ENCODE measurements around the gene ALX3. TPM values are rescaled to one million over a fixed set of nuclear protein-coding genes. Genes with fewer than 3 reads are reported as not detected.

ALX3 gene
- total RNA-seq, 4 donors from 2014 or later: not detected

DNA sequence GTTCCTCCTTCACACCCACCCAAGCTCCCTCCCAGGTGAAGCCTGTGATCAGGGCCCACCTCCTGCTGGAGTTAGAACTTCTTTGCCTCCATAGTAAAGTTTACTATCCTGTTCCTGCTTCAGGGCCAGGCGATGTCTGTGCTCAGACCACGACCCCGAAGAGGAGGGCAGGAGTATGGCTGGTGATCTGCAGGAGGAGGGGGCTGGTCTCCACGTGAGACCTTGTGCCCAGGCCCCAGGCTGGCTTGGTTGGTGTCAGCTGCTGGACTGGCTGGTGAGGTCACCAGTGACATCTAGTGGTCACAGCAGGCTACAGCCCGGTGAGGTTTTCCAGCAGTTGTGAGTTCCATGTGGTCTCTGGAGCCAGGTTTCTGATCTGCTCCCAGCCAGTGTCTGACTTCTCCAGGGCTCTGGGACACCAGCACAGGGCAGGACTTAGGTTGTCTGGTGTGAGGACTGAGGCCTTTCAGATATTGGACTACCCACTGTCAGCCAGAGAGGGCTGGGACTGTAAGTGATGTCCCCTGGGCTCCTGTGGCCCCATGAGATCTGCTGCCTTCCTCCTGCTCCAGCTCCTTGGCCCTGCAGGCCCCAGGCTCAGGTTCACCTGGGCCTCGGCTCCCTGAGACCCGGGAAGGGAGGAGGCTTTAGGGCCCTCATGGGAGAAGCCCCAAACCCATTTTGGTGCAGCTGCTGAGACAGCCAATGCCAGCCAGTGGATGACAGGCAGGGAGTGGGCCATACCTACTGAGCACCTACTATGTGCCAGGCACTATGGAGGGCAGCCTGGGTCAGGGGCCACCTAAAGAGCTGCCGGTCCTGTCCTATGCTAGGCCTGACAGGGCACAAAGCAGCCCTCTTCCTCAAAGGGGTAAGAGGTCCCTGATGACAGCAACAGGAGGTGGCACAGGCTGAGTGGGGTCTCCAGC lies 35.8 kb upstream of the ALX3 start:
- Histone ChIP-seq H3K36me3 (no peaks in the 10 kb centered on the region), H3K9me3 (no peaks in the 10 kb centered on the region), H3K4me1 (no peaks in the 10 kb centered on the region), H3K27me3 (no peaks in the 10 kb centered on the region), H3K4me3 (no peak overlapping the region), H3K27ac (no peak overlapping the region)
- peak; percentile 33 to 60 for DNase-seq (ENCODE audit: low spot score in 2 of 2)
- 6 to 22% methylated on average over 2 to 6 of the region's 8 CpGs for WGBS, 2 donors
- TF ChIP-seq EP300 (IDR thresholded peaks at IDR 0.05): no peak
- TF ChIP-seq, protein P1, sequence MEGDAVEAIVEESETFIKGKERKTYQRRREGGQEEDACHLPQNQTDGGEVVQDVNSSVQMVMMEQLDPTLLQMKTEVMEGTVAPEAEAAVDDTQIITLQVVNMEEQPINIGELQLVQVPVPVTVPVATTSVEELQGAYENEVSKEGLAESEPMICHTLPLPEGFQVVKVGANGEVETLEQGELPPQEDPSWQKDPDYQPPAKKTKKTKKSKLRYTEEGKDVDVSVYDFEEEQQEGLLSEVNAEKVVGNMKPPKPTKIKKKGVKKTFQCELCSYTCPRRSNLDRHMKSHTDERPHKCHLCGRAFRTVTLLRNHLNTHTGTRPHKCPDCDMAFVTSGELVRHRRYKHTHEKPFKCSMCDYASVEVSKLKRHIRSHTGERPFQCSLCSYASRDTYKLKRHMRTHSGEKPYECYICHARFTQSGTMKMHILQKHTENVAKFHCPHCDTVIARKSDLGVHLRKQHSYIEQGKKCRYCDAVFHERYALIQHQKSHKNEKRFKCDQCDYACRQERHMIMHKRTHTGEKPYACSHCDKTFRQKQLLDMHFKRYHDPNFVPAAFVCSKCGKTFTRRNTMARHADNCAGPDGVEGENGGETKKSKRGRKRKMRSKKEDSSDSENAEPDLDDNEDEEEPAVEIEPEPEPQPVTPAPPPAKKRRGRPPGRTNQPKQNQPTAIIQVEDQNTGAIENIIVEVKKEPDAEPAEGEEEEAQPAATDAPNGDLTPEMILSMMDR (IDR thresholded peaks at IDR 0.05): peak; percentile 81 to 93 (median 88)

DNA sequence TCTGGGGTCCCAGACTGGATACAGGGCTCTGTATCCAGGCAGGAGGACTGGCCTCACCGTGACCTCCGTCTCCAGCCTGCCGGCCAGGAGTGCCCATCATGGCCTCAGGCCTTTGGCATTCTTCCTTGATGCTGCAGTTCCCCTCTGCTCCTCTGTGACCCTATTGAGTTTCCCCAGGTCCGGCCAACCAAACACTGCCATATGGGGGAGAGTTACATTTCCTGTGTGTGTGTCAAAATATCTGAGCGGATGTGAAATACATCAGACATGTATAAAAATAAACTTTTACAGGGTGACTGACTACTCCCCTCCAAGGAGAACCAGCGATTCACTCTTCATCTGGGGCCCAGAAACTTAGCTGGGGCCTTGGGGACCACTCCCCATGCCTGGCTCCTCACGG lies 31.6 kb upstream of the ALX3 start:
- Histone ChIP-seq H3K4me3 (no peak overlapping the region), H3K27ac (no peak overlapping the region), H3K9me3 (no peaks in the 10 kb centered on the region), H3K27me3 (no peaks in the 10 kb centered on the region), H3K4me1 (no peaks in the 10 kb centered on the region), H3K36me3 (no peaks in the 10 kb centered on the region)
- 49% methylated on average over 4 to 7 of the region's 7 CpGs for WGBS, 2 donors
- DNase-seq (ENCODE audit: low spot score in 2 of 2): no peak
- TF ChIP-seq, protein P1 (IDR thresholded peaks at IDR 0.05): no peak
- TF ChIP-seq EP300 (IDR thresholded peaks at IDR 0.05): no peak
- no peak for TF ChIP-seq POLR2A (IDR thresholded peaks at IDR 0.05)

DNA sequence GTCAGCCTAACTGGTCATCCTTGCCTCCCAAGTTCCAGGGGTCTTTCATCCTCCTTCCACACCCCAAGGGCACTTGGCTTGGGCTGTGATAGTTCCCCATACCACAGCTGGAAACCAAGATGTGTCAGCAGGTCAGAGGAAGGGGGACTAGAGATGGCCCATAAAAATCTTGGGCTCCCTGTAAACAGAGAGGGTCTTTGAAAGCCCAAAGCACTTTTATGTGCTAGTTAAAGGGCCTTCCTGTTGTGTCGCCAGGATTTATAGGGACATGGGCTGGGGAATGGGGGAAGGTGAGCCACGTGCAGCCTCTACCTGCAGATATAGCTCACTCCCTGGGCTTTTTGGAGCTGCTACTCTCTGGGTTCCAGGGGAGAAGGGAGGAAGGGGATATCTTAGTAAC lies 29.9 kb upstream of the ALX3 start:
- no peak for DNase-seq (ENCODE audit: low spot score in 2 of 2)
- H3K27me3 ChIP-seq: no peaks in the 10 kb centered on the region
- H3K4me1 ChIP-seq: no peaks in the 10 kb centered on the region
- H3K9me3 ChIP-seq: no peaks in the 10 kb centered on the region
- no peaks in the 10 kb centered on the region for H3K36me3 ChIP-seq
- no peak overlapping the region for H3K27ac ChIP-seq
- WGBS, 2 donors: 66% methylated on average over 2 of the region's 2 CpGs
- no peak overlapping the region for H3K4me3 ChIP-seq
- TF ChIP-seq POLR2A (IDR thresholded peaks at IDR 0.05) (no peak), EP300 (IDR thresholded peaks at IDR 0.05) (no peak)
- TF ChIP-seq, protein P1 (IDR thresholded peaks at IDR 0.05): no peak

DNA sequence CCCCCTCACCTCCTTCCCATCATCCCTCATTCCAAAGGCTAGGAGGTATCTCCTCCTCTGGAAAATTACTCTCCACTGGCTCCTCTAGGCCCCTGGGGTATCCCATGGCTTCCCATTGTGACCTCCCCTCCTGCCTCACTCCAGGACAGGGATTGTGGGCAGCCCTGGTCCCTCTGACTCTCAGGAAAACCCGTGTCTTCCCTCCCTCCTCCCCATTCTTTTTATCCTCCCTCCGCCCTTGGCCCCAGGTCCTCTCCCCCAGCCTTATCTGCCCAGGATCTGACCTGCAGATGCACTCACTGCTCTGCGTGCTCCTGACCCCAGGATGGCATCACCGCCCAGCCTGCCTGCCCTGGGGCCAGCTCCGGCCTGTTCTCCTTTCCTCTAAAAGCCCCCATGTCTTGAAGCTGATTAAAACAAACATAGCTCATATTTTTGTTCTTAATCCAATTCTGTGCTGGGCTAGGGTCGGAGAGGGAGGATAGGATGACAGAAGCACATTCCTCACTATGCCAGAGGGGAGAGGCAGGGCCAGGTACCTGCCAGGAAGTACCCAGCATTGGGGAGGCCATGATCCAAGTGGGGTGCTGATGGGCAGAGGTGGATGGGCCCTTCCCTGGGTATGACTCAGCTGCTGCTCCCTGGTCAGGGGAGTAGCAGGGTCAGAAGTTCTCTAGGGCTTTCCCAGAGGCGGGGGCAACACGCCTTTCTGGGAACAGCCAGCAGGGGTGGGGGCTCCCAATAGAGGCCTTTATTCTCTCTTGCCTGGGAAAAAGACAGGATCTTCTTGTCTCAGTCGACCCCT lies 28.0 kb upstream of the ALX3 start:
- no peak for TF ChIP-seq EP300 (IDR thresholded peaks at IDR 0.05)
- DNase-seq (ENCODE audit: low spot score in 2 of 2): no peak
- Histone ChIP-seq H3K27ac (no peak overlapping the region), H3K36me3 (no peaks in the 10 kb centered on the region), H3K9me3 (no peaks in the 10 kb centered on the region), H3K4me1 (no peaks in the 10 kb centered on the region), H3K4me3 (no peak overlapping the region), H3K27me3 (peaks cover 0 to 6% of the 10 kb centered on the region in 2 donors)
- WGBS, 2 donors: 59 to 63% methylated on average over 8 to 9 of the region's 9 CpGs

DNA sequence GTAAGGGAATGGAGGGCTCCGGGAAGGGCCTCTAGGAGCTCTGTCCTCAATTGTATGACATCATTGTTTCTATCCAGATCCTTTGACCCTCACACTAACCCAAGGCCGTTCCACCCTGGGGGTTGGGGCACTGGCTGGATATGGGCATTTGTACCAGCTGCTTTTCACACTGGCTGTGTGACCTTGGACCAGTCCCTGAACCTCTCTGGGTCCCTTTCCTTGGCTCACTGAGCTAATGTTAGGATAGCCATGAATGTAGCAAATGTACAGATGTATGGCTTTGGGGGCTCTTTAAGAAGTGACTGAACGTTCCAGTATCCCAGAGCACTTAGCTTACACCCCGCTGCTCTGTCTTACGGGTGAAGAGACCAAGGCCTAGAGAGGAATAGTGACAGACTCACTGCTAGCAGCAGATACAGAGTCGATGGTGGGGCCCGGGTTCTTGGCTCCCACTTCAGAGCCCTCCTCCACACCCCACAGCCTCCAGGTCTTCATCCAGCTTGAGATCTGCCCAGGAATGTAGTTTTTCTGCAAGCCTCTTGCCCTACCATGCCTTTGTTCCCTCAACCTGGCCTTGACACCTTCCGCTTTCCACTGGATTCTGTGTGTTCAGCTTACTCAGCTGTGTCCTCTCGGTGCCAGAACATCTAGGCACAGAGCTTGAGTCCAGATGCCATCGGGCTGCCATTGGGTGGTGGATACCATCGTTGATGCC lies 27.2 kb upstream of the ALX3 start:
- H3K36me3 ChIP-seq: no peaks in the 10 kb centered on the region
- 74 to 75% methylated on average over 11 of the region's 11 CpGs for WGBS, 2 donors
- no peak for DNase-seq (ENCODE audit: low spot score in 2 of 2)
- no peaks in the 10 kb centered on the region for H3K9me3 ChIP-seq
- H3K4me3 ChIP-seq: no peak overlapping the region
- TF ChIP-seq, protein P1 (IDR thresholded peaks at IDR 0.05): no peak
- no peak for TF ChIP-seq EP300 (IDR thresholded peaks at IDR 0.05)
- TF ChIP-seq POLR2A (IDR thresholded peaks at IDR 0.05): no peak
- peaks cover 0 to 6% of the 10 kb centered on the region in 2 donors for H3K27me3 ChIP-seq
- no peak overlapping the region for H3K27ac ChIP-seq
- H3K4me1 ChIP-seq: no peaks in the 10 kb centered on the region

All from tibial nerve (tissue), 4 donors.